ENCODE data around the gene CLEC14A. TPM values are rescaled to one million over a fixed set of nuclear protein-coding genes. Genes with fewer than 3 reads are reported as not detected.

The CLEC14A gene
- total RNA-seq, 1 donor from 2014 or later, result not detected

DNA sequence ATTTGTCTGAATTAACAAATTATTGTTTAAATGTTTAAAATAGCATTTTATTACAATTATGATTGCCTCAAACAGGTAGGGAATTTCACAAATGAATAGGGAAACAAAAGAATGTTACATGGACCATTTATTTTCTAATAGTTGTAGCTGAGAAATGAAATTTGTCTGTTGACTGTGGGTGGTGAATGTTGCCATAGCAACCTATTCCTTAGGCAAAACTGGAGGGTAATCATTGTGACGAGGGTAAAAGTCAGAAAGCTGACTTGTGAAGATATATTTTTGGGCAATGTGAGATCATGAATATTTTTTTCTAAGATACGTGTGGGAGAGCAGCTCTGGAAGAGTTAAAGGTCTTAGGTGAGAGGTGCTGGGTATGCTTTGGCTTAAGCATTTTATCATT is 24.2 kb upstream of the CLEC14A start:
- no peak overlapping the region for H3K27ac ChIP-seq
- no peak overlapping the region for H2AFZ ChIP-seq (replicated peaks)
- H3K4me1 ChIP-seq, result peaks cover 10% of the 10 kb centered on the region
- H3F3A ChIP-seq (ENCODE audit: low read depth), result no peaks in the 10 kb centered on the region
- H3K4me1 Mint-ChIP-seq, result peaks cover 6% of the 10 kb centered on the region
- no peaks in the 10 kb centered on the region for H3K9me3 Mint-ChIP-seq
- no peaks in the 10 kb centered on the region for H3K79me2 ChIP-seq (ENCODE audit: low read depth)
- H3K4me2 ChIP-seq, result no peak overlapping the region
- H3K36me3 Mint-ChIP-seq, result no peaks in the 10 kb centered on the region
- H3K27me3 Mint-ChIP-seq (ENCODE audit: insufficient read depth, low read depth), result no peaks in the 10 kb centered on the region
- H4K20me1 ChIP-seq (ENCODE audit: low read depth), result no peaks in the 10 kb centered on the region
- DNase-seq (ENCODE audit: low spot score), result no peak
- H3K27me3 ChIP-seq, result no peaks in the 10 kb centered on the region
- H3K9ac ChIP-seq, result no peak overlapping the region
- no peak overlapping the region for H3K27ac Mint-ChIP-seq
- H3K4me3 Mint-ChIP-seq, result no peak overlapping the region
- TF ChIP-seq, protein P1, sequence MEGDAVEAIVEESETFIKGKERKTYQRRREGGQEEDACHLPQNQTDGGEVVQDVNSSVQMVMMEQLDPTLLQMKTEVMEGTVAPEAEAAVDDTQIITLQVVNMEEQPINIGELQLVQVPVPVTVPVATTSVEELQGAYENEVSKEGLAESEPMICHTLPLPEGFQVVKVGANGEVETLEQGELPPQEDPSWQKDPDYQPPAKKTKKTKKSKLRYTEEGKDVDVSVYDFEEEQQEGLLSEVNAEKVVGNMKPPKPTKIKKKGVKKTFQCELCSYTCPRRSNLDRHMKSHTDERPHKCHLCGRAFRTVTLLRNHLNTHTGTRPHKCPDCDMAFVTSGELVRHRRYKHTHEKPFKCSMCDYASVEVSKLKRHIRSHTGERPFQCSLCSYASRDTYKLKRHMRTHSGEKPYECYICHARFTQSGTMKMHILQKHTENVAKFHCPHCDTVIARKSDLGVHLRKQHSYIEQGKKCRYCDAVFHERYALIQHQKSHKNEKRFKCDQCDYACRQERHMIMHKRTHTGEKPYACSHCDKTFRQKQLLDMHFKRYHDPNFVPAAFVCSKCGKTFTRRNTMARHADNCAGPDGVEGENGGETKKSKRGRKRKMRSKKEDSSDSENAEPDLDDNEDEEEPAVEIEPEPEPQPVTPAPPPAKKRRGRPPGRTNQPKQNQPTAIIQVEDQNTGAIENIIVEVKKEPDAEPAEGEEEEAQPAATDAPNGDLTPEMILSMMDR (IDR thresholded peaks at IDR 0.05), result no peak
- TF ChIP-seq EZH2 (IDR thresholded peaks at IDR 0.05) (no peak), EZH2phosphoT487 (IDR thresholded peaks at IDR 0.05) (no peak)
- H3K9me3 ChIP-seq (ENCODE audit: low read depth), result no peaks in the 10 kb centered on the region
- no peak overlapping the region for H3K4me3 ChIP-seq
- no peaks in the 10 kb centered on the region for H3K36me3 ChIP-seq

DNA sequence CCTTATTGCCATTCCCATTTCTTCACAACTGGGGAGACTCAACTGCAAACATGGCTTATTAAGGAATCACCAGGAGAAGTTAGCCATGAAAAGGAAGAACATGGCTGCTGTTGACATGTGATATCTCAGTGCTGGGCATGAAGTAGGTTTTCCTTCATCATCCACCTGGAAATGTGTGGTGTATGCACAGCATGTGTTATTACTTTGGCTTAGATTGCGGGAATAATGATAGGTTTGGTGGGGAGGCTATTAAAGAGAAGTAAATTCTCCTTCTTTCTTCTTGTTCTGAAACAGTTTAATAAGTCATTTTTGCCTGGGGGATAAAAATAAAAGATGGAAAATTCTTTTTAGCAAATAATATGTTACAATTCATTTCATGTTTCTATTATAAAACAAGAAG is 23.7 kb upstream of the CLEC14A start:
- Mint-ChIP-seq H3K27me3 (ENCODE audit: insufficient read depth, low read depth) (no peaks in the 10 kb centered on the region), H3K27ac (no peak overlapping the region), H3K36me3 (no peaks in the 10 kb centered on the region), H3K4me1 (peaks cover 6% of the 10 kb centered on the region), H3K4me3 (no peak overlapping the region), H3K9me3 (no peaks in the 10 kb centered on the region)
- Histone ChIP-seq H3K4me1 (peaks cover 14% of the 10 kb centered on the region), H3K36me3 (no peaks in the 10 kb centered on the region), H3K4me3 (no peak overlapping the region), H3K79me2 (ENCODE audit: low read depth) (no peaks in the 10 kb centered on the region), H3F3A (ENCODE audit: low read depth) (no peaks in the 10 kb centered on the region), H4K20me1 (ENCODE audit: low read depth) (no peaks in the 10 kb centered on the region), H3K9me3 (ENCODE audit: low read depth) (no peaks in the 10 kb centered on the region), H3K9ac (no peak overlapping the region), H3K4me2 (no peak overlapping the region), H2AFZ (replicated peaks) (no peak overlapping the region), H3K27ac (no peak overlapping the region), H3K27me3 (no peaks in the 10 kb centered on the region)
- TF ChIP-seq, protein P1 (IDR thresholded peaks at IDR 0.05), result no peak
- no peak for TF ChIP-seq EZH2phosphoT487 (IDR thresholded peaks at IDR 0.05)
- TF ChIP-seq EZH2 (IDR thresholded peaks at IDR 0.05), result no peak
- no peak for DNase-seq (ENCODE audit: low spot score)

DNA sequence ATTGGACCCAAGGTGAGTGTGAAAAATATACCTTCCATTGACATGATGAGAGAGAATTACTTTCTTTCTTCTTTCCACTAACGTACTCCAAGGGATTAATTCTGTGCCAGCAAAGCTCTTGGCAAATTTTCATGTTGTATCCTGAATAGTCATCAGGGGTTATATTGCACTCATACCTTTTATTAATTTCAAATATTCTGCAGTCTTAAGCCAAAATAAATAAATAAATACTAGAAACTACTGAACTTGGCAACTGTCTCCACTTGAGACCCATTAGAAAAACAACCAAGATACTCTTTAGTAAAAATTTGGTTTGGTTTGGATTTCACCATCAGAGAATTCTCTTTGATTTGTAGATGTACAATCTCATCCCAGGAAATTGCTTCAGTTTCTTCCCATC is 22.1 kb upstream of the CLEC14A start:
- Mint-ChIP-seq H3K9me3 (no peaks in the 10 kb centered on the region), H3K4me3 (no peak overlapping the region), H3K36me3 (no peaks in the 10 kb centered on the region), H3K4me1 (peaks cover 6% of the 10 kb centered on the region), H3K27ac (no peak overlapping the region), H3K27me3 (ENCODE audit: insufficient read depth, low read depth) (peaks cover under 1% of the 10 kb centered on the region)
- no peak overlapping the region for H3K4me2 ChIP-seq
- H3K4me3 ChIP-seq, result no peak overlapping the region
- no peak overlapping the region for H2AFZ ChIP-seq (replicated peaks)
- peaks cover 14% of the 10 kb centered on the region for H3K4me1 ChIP-seq
- H4K20me1 ChIP-seq (ENCODE audit: low read depth), result no peaks in the 10 kb centered on the region
- no peak overlapping the region for H3K9ac ChIP-seq
- H3K27me3 ChIP-seq, result no peaks in the 10 kb centered on the region
- no peaks in the 10 kb centered on the region for H3K36me3 ChIP-seq
- H3K9me3 ChIP-seq (ENCODE audit: low read depth), result no peaks in the 10 kb centered on the region
- TF ChIP-seq EZH2 (IDR thresholded peaks at IDR 0.05), result no peak
- TF ChIP-seq EZH2phosphoT487 (IDR thresholded peaks at IDR 0.05), result no peak
- H3K27ac ChIP-seq, result no peak overlapping the region
- DNase-seq (ENCODE audit: low spot score), result no peak
- H3K79me2 ChIP-seq (ENCODE audit: low read depth), result no peaks in the 10 kb centered on the region
- no peaks in the 10 kb centered on the region for H3F3A ChIP-seq (ENCODE audit: low read depth)

DNA sequence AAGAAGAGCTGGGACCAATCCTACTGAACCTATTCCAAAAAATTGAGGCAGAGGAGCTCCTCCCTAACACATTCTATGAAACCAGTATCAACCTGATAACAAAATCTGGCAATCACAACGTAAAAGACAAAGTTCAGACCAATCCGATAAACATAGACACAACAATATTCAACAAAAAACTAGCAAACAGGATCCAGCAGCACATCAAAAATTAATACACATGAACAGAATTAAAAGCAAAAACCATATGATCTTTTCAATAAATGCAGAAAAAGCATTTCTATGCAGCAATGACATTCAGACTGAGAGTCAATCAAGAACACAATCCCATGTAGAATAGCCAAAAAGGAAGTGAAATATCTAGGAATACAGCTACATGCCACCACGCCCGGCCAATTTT is 7.0 kb upstream of the CLEC14A start:
- Mint-ChIP-seq H3K36me3 (no peaks in the 10 kb centered on the region), H3K4me1 (no peaks in the 10 kb centered on the region), H3K9me3 (peaks cover 18% of the 10 kb centered on the region), H3K4me3 (no peak overlapping the region), H3K27ac (no peak overlapping the region), H3K27me3 (ENCODE audit: insufficient read depth, low read depth) (peaks cover 2% of the 10 kb centered on the region)
- TF ChIP-seq, protein P1 (IDR thresholded peaks at IDR 0.05), result no peak
- no peak for TF ChIP-seq EZH2phosphoT487 (IDR thresholded peaks at IDR 0.05)
- no peak for TF ChIP-seq EZH2 (IDR thresholded peaks at IDR 0.05)
- Histone ChIP-seq H3K4me2 (no peak overlapping the region), H2AFZ (replicated peaks) (no peak overlapping the region), H3K36me3 (no peaks in the 10 kb centered on the region), H3K27ac (no peak overlapping the region), H4K20me1 (ENCODE audit: low read depth) (no peaks in the 10 kb centered on the region), H3K4me1 (no peaks in the 10 kb centered on the region), H3K9me3 (ENCODE audit: low read depth) (no peaks in the 10 kb centered on the region), H3F3A (ENCODE audit: low read depth) (no peaks in the 10 kb centered on the region), H3K27me3 (peaks cover 32% of the 10 kb centered on the region), H3K4me3 (no peak overlapping the region), H3K9ac (no peak overlapping the region), H3K79me2 (ENCODE audit: low read depth) (no peaks in the 10 kb centered on the region)
- no peak for DNase-seq (ENCODE audit: low spot score)

All from neural progenitor cell (in vitro differentiated cells).